HG03558 (cell line): ENCODE measurements around the gene PUSL1.

Experiments used
- ATAC-seq: cut with Tn5 transposase; IDR thresholded peaks from one replicate; pipeline ENCODE4 v1.9.1; 2021; ENCODE audit warnings: moderate number of reproducible peaks; ENCODE audit not compliant: unreplicated experiment; ENCODE audit errors: extremely low read depth

Gene PUSL1

DNA sequence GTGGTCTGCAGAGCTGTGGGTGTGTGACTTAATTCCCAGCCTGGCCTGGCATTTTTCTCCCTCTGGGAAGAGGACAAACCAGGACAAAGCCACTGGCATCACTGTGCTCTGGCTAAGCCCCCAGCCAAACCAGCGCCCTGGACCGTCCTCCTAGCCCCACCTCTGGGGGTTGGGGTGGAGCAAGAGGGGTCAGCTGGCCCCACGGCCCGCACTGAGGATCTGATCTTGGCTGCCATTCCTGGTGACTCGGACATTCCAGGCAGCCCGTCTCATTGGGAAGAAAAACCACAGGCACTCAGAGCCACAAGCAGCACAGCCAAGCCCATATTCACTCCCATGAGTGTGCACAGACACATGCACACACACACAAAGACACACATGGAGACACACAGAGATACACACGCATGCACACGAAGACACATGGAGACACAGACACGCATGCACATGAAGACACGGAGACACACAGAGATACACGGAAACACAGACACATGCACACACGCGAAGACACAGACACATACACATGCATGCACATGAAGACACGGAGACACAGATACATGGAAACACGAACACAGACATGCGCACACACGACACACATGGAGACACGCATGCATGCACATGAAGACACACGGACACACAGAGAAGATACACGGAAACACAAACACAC is 52.2 kb downstream of the PUSL1 start:
- ATAC-seq, result no peak
